Fibroblast of skin of back (primary cell): Measurements from ENCODE around the gene GRIA4. TPM values are rescaled to one million over a fixed set of nuclear protein-coding genes. Genes with fewer than 3 reads are reported as not detected.

Experiments
- DNase-seq: peaks from one replicate; pipeline ENCODE4 v3.0.0-alpha.2; 2013
- polyA plus RNA-seq, 2 experiments: library from polyadenylated mRNA; unstranded; fragments of 120-200 nt; gene quantifications; one replicate each; pipeline ENCODE4 v1.2.1, GENCODE V29; 2013; ENCODE audit not compliant: insufficient read length in 2 of 2

Gene GRIA4
- polyA plus RNA-seq (2013, experiment 1 of 2; ENCODE audit: insufficient read length): not detected
- not detected for polyA plus RNA-seq (2013, experiment 2 of 2; ENCODE audit: insufficient read length)

DNA sequence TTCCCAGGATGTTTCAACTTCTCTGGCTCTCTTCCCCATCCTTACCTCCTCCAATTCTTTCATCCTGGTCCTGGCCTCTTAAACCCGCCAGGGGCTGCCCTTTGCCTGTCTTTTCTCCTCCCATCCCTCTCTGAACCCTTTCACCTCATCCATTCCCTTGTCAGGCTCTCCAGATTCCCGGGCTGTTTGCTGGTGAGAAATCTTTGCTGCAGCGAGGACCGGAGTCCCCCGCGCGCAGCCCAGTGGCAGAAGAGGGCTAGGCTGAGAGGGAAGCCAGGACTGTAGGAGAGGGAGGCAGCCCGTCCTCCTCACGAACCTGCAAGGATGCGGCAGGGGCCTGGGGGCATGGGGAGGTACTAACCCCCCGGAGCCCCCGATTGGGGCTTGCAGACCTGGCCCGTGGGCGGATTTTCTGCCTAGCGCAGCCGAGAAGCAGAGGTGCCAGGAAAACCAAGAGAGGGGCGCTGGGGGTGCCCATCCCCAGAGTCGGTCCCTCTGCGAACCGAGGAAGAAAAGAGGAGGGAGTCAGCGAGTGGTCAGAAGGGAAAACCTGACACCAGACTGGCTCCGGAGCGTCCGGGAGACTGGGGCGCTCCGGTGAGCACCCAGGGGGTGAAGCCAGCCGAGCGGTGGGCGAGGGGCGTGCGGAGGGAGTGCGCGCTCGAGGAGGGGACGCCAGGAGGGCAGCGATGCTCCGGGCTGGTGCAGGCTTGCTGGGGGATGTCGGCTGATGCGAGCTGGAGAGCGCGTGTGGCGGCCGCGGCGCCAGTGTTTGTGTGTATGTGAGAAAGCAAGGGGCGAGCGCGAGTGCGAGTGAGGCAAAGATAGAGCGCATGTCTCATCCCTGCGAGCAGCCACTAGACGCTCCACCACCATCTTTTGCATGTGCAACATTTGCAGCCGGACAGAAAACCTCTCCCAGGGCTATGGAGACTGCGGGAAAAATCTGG is at the start of gene GRIA4:
TSS of gene GRIA4 (plus strand) at position 242 of the 950 bp plus-strand sequence. CDS start 925 bp downstream, outside the sequence.
- DNase-seq: peak; percentile 59

DNA sequence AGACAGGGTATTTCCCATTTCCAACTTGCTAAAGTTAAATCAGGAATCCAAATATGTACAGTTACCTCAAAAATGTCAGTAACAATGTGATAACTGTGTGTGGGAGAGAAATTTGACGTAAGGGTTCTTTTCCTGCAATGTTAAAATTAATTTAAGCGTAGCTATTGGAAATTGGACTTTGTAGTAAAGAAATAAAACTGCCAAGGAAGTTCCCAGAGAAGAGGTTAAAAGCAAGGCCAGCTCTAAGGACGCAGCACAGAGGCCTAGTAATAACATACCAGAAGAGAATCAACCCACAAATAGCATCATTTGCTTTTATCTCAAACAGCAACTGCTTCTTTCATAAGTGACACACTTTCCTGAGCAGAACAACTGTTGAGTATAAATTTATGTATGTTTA is 36.8 kb upstream of the GRIA4 start:
- DNase-seq: no peak

DNA sequence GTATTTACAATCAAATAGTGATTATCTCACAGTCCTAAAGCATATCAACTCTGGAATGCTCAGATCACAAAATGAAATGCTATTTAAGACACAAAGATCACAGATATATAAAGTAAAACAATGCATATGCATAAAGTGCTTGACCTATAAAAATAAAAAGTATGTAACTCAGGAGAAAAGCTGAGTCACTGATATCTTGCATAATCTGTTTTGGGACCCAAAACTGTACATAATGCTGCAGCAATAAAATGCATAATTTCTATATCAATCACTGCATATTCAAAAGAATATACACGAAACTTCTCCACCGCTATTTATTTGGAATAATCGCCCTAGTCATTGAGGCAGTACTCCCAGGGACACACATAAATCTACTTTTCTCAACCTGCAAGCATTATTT is 34.9 kb upstream of the GRIA4 start:
- DNase-seq: no peak

DNA sequence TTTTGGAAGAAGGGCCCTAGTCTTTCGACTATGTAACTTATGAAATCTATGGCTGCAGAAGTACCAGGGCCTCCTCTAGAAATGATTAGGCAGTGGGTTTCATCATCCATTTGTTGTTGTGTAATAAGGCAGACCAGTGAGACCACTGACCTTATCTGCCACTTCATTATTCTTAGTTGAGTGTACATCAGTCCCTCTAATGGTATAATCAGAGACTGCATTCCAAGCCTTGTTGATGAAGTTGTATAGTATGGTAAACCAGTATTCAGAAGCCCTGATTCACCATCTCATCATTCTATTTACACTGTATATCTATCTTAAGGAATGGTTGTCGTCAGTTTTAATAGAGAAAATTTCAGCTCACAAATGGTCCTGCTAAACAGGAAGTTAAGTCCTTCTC is 32.2 kb upstream of the GRIA4 start:
- DNase-seq: peak; percentile 9

DNA sequence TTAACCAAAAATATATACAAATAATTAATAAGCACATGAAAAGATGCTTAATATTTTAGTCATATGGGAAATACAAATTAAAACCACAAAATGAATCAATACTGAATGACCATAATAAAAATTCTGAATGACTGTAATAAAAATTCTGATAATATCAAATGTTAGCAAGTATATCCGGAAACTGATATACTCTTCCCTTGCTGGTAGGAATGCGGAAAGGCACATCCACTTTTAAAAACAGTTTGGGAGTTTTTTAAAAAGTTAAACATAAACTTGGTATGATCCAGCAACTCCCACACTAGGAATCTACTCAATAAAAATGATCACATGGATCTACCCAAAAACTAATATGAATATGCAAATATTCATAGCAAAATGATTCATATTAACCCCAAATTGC is 30.8 kb upstream of the GRIA4 start:
- no peak for DNase-seq

DNA sequence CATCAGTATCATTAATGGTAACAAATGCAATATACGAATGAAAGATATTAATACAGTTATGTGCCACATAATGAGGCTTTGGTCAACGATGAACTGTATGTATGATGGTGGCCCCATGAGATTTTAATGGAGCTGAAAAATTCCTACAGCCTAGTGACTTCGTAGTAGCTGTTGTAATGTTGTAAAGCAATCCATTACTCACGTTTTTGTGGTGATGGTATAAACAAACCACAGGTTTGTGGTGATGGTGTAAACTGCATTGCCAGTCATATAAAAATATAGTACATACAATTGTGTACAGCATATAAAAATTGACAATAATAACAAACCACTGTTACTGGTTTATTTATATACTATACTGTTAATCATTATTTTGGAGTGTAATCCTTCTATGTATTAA is 27.4 kb upstream of the GRIA4 start:
- peak; percentile 2 for DNase-seq

DNA sequence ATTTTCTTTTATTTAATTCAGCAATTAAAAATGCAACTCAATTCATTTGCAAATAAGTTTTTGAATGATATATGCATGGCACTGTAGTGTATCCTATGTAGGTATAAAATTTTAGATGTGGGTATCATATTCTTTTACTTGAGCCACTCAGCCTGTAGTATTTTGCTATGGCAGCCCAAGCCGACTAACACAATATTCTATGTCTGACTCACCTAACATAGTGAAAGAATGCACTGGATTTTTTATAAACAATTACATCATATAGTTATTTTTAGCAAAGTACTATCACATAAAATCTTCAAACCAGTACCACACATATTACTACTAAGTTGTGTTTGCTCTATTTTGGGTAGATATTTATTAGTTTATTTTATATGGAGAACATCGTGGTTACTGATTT is 21.9 kb upstream of the GRIA4 start:
- peak; percentile 79 for DNase-seq

DNA sequence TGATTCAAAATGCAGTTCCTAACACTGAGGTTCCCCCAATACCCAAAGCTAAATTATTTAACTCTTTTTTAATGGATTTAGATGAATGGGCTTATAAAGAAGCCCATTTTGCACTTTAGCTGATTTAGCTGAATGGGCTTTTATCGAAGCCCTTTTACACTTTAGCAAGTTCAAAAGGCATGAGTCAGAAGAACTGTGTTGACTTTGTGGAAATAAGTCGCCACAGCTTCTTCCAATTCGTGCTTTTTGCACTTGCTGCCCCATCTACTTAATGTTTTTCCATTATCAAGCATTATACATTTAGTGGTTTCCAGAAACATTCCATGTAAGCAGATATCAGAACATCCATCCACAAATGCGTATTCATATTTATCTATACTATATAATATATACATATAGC is 20.5 kb upstream of the GRIA4 start:
- peak; percentile 27 for DNase-seq

DNA sequence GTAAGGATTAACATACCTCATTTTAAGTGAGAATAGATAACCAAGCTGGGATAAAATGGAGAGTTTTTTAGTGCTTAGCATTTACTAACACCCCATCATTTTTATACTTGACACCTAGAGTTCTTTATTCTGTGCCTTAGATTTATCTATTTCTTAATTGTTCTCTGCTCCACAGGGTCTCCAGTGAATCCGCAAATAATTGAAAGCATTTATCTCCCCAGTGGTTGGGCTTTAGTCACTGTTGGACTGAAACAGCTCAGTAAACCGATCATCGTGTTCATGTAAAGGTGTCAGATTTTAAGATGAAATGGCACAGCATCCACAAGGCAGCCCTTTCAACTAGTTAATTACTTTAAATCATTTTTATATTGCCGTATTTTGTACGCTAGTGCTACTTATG is 17.8 kb upstream of the GRIA4 start:
- DNase-seq: no peak

DNA sequence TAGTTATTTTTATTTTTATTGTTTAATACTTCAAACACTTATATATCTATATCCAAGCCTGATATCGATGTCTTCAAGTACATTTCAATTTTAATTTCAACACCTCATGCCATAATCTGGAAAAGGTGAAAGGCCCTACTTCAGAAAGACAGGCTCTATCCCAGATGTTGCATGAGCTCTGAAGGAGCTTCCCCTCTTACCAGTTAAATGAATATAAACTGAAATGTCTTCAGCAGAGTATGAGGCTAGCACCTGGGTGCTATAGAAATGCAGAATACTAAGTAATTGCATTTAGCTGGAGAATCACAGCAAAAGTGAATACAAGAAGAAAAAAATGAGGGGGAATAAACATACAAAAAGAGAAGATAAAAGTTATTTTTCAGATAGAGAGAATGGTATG is 11.5 kb upstream of the GRIA4 start:
- no peak for DNase-seq

DNA sequence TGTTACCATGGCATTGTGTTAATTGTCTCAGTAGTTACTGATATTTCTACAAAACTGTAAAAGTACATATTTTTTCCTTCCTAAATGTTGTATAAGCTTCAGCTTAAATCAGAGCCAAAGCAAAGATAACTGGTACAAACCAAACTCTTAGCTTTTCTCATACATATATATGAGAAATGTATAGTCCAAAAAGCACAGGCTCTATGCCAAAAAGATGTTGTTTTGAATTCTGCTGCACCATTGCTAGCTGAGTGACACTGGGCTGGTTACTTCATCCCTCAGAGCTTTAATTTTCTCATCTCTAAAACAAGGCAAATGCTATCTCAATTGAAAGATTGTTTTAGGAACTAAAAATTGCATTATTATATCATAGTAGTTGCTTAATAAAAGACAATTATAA is 6.7 kb upstream of the GRIA4 start:
- no peak for DNase-seq

DNA sequence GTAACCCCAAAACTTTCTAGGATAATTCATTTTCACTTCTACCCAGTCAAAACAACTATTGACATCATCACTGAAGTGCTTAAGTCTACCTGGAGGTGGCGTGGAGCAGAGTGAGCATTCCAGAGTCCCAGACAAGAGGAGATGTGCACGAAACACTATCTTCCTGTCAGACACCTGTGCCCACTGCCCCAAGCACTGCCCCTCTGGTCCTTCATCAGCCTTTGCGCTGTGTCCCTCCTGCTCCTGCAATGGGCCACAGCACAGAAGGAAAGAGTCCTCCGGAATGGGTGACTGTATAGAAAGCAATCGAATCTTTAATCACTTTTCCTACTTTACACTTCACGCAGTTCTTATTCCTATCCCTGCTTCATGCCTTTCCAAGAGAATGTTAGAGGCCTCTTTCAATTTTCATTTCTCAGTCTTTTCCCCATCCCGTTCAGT is 512 bp upstream of the GRIA4 start:
- DNase-seq: no peak

DNA sequence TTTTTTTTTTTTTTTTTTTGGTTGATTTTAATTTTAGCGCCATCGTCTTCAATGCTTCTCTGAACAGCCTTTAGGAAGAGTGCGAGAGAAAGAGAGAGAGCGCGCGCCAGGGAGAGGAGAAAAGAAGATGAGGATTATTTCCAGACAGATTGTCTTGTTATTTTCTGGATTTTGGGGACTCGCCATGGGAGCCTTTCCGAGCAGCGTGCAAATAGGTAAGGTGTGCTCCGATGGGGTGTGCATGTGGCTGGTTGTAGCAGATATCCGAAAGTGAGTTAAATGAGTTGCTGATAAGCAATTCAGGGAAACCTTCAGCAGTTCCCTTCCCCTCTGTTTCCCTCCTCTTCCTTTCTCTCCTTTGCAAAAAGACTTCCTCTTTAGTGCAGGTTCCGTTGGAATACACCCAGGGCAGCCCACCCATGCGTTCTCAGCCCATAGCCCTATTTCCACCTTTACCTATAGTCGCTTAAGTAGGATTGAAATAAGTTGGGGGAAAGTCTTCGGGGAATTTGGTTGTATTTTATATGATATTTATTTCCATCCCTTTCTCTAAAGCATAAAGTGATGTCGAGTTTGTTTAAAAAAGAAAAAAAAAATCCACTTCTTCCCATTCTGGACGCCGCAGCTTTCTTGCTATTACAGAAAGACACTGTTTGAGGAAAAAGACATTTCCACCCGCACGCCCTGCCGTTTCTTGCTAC is 1.1 kb downstream of the GRIA4 start:
- DNase-seq: no peak

DNA sequence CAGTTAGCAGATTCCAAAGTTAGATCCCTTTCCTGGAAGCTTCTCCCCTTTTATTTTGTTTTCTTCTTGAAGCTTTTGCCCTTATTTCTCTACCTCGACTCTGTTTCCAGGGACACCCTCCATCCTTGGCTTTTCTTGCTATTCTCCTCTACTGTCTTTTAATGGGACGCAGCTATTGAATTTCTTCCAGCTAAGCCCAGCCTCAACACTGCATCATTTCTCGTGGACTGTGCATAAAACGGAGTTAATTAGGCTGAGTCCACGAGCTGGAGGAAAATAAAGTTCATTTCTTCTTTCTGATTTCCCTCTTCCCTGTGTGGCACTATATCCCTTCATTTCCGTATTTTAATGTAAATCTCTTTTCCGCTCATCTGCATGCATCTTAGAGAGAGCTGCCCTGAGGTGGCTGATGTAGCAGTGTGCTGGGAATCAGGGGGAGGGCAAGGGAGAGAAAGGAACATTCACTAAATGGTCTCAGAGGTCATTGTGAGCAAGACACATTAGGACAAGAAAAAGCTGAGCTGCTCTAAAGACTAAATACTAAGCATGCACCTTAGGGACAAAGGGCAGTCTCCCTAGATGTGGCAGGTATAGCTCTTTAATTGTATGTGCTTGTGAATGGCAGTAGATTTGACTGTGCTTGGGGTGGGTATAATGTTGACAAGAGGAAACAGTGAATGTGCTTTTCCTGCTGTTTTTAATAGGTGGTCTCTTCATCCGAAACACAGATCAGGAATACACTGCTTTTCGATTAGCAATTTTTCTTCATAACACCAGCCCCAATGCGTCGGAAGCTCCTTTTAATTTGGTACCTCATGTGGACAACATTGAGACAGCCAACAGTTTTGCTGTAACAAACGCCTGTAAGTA is 1.9 kb downstream of the GRIA4 start:
- no peak for DNase-seq

DNA sequence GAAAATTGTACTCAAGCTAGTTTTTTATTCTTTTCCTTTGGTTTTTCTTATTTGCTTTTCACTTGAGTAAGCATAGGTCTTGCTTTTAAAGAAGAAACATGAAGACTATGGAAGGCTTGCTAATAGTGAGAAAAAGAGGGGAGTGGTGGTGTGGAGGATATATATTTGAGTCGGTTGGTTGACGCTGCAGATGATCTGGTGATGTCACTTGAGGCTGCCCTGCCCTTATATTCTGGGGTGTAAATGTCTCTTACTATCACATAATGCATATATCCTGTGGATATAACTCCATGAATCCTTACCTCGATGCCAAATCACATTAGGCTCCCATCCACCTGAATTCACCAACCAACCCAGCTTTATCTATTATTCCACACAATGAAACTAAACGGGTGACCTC is 2.9 kb downstream of the GRIA4 start:
- no peak for DNase-seq

DNA sequence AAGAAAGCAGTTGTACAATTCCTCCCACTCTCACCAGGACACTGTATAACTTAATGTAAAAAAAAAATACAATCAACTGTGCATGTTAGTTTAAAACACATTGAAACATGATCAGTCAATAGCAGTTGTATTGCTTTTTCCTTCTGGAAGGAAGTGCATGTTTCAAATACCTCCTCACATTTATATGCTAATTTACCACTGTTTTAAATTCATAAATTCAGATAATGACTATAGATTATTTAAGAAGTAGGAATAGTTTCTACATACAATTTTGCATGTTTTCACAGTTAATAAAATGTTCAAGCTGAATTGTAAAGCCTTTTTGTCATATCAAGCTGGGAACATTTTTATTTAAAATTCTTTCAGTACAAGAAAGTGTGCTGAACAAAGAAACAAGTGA is 3.3 kb downstream of the GRIA4 start:
- no peak for DNase-seq

DNA sequence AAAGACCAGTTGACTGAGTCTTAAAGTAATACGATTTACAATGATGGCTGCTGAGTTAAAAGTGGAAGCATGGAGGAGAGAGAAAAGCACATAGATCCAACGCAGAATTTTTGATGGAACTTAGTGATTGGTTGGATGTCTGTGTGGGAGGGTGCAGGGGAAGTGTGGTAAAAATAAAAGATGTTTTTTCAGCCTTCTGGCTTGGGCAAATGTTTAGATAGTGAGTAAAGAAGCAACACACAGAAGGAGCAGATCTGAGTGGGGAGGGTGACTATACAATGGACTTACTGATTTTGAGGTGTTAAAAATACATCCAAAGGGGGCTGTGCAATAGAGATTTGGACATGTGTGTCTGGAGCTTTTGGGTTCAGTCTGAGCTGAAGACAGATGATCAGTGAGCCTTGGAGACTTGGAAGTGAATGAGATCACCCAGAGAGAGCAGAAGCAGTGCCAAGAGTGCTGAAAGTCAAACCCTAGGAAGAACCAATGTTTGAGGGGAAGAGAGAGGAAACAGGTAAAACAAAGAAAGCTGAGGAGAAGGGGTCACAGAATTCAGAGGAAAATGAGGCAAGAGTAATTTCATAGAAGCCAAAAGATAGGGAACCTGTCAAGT is 8.6 kb downstream of the GRIA4 start:
- peak; percentile 52 for DNase-seq

DNA sequence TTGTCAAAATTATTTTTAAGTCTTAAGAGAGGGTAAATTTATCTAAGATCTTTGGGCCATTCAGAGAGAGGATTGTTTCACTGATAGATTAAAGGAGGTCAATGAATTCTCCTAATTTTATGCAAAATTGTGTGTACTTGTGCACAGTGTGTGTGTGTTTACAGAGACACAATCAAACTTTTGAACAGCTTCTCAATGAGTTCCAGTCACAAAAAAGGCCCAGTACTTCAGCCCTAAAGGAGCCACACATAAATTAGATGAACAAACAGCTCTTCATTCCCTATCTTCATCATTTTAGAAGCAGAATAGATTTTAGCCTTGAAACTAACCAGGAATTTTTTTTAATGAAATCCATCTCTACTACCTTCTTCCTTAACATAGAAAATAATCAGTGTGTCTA is 9.7 kb downstream of the GRIA4 start:
- DNase-seq: no peak

DNA sequence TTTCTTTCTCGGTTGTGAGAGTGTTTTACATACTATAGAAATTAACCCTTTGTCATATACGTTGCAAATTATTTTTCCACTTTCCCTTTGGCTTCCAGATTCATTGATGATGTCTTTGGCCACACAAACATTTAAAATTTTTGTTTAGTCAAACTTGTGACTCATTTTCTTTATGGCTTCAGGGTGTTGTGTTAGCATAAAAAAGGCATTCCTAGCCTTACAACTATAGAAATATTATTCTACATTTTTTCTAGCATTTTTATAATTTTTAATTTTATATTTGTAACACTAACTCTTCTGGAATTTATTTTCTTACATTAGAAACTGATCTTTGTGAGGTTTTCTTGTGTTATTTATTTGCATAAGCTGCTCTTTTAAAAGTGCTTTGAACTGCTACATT is 12.1 kb downstream of the GRIA4 start:
- peak; percentile 73 for DNase-seq

DNA sequence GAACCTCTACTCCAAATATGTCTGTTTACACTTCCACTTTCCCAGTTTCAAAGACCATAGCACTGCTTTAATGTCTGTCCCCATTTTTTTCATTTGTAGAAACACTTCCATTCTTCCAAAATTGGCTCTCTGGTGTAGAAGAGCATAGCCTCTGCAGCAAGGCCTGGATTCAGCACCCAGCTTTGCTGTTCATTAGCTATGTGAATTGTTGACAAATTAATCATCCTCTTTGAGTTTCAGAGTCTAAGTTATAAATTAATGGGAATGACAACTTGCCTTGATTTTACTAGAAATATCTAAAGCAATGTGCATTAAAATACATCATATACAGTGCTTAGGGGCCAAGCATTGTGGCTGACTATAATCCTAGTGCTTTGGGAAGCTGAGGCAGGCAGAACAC is 22.4 kb downstream of the GRIA4 start:
- DNase-seq: no peak

DNA sequence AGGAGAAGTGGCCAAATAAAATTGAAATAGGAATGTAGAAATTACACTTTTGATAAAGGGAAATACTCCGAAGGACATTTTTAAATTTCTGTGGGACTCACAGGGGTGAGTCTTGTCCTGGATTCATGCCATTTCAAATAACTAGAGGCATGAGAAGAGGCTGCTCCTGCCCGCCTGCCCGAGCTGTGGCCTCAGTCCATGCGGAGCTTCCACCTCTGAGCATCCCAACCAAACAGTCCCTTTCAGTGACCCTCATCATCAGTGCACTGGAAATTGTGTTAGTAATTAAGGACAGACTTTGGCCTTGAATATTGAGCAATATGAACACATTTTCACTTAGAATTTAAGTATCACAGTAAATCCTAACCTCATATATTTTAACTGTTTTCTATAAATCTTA is 25.6 kb downstream of the GRIA4 start:
- DNase-seq: no peak

DNA sequence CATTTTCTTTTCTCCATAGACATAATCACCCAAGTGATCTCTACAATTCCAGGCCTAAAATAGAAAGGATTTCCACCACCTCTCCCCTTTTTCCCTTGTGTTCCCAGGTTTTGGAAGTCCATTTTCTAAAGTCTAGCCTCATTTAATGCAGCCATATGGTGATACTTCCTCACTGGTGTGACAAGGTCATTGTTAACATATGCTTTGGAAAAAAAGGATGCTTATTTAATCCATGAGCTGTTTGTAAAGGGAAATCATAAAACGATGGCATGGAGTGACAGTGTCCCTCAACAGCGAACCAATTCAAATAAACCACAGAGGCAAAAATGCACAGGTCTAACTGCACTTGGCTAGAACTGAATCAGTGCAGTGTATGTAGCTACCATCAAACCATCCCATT is 26.6 kb downstream of the GRIA4 start:
- no peak for DNase-seq
